Sigmoid colon (tissue), 7 donors: ENCODE measurements around the gene ANXA2. TPM values are rescaled to one million over a fixed set of nuclear protein-coding genes. Genes with fewer than 3 reads are reported as not detected.
A peak's percentile ranks its signal among the peaks of the same experiment; 100 is the strongest.

Experiments
- DNase-seq: peaks from one replicate; pipeline ENCODE4 v3.0.0-alpha.2; 2019
- H3K27ac ChIP-seq, 4 donors: fragments of 200-600 bp; sonication (generic); one replicate each; pipeline ENCODE4 v1.5.1; 2016 to 2019; ENCODE audit warnings: mild to moderate bottlenecking in 1 of 4
- H3K27me3 ChIP-seq, 3 donors: fragments of 200-600 bp; sonication (generic); one replicate each; pipeline ENCODE4 v1.5.1; 2019; ENCODE audit warnings: mild to moderate bottlenecking in 1 of 3
- H3K36me3 ChIP-seq, 4 donors: fragments of 200-600 bp; sonication (generic); one replicate each; pipeline ENCODE4 v1.5.1; 2016 to 2019
- H3K4me1 ChIP-seq, 4 donors: fragments of 200-600 bp; sonication (generic); one replicate each; pipeline ENCODE4 v1.5.1; 2017 to 2019
- H3K4me3 ChIP-seq, 4 donors: fragments of 200-600 bp; sonication (generic); one replicate each; pipeline ENCODE4 v1.5.1; 2017 to 2019; ENCODE audit warnings: mild to moderate bottlenecking in 2 of 4, moderate library complexity in 1 of 4
- H3K9me3 ChIP-seq, 4 donors: fragments of 200-600 bp in 3 of 4; sonication (generic) in 3 of 4; one replicate each; pipeline versions ENCODE4 v1.5.1 to v1.6.1; 2013 to 2019
- EP300 ChIP-seq, 4 donors: sonication (generic); formaldehyde crosslinking; IDR thresholded peaks; one replicate each; pipeline ENCODE4 v1.6.1; 2017; ENCODE audit warnings: antibody characterized with exemption in 4 of 4
- POLR2A ChIP-seq, 2 donors: fragments of 450-650 bp; IDR thresholded peaks; one replicate each; pipeline ENCODE4 v1.6.1; 2016; ENCODE audit warnings: antibody characterized with exemption in 2 of 2, mild to moderate bottlenecking in 2 of 2, moderate library complexity in 2 of 2
- POLR2AphosphoS5 ChIP-seq, 4 donors: sonication (generic); formaldehyde crosslinking; IDR thresholded peaks; one replicate each; pipeline ENCODE4 v1.6.1; 2017; ENCODE audit warnings: antibody characterized with exemption in 4 of 4
- WGBS, 2 donors: extraction: QIAGEN DNeasy Blood & Tissue Kit; methylation state at CpG; one replicate each; pipeline ENCODE4 v1.1.7; 2013; 5-methylcytosine and 5-hydroxymethylcytosine counted together
- intact Hi-C: fragments of 100-400 bp; cut with DNase I; formaldehyde crosslinking; loops from one replicate; pipeline ENCODE4 v1.15.1; 2023
- polyA plus RNA-seq, 3 donors: library from polyadenylated mRNA; stranded (reverse); fragments of 200-250 nt; gene quantifications; one replicate each; pipeline ENCODE4 v1.2.3, GENCODE V29; 2013
- total RNA-seq, 4 donors: library from RNA; depleted of rRNA; stranded (reverse); fragments of >200 nt; gene quantifications; one replicate each; pipeline ENCODE4 v1.1.0, GENCODE V29; 2016
- TF ChIP-seq, protein P1 (sequence below), 4 experiments: fragments of 450-650 bp in 3 of 4; fragments of 200-600 bp in 1 of 4; IDR thresholded peaks; one replicate each; pipeline ENCODE4 v1.5.1; 2016 to 2019; ENCODE audit warnings: antibody characterized with exemption in 4 of 4, mild to moderate bottlenecking in 3 of 4, moderate library complexity in 2 of 4
- donor health status: healthy with polysubstance abuse.
- donor health status: Bipolar disorder and iron deficiency.
- donor health status: healthy.

Gene ANXA2
- total and polyA plus RNA-seq, 7 donors = 157 to 3,307 (median 366) TPM

DNA sequence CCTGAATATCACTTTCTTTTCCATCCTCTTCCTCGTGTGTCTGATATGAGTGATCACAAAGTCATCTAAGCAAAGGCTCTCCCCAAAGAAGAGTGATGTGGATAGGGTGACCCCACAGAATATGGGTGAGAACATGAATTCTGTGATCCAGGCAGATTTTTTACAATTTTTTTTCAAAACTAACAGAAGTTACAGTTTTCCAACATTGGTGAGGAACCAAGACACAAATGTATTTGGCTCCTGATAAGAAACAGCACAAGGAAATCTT, 27.0 kb downstream of the ANXA2 start:
- Histone ChIP-seq H3K27me3 (no peaks in the 10 kb centered on the region), H3K4me3 (no peak overlapping the region), H3K9me3 (no peaks in the 10 kb centered on the region), H3K27ac (peak overlapping the region; percentile 67 to 84 (median 73)), H3K4me1 (peaks cover 0 to 60% (median 56%) of the 10 kb centered on the region in 4 donors), H3K36me3 (no peaks in the 10 kb centered on the region)
- intact Hi-C loops = loop anchor here (2.0 kb wide), 1 partner anchor 20 kb away; no protein-coding TSS in a partner anchor
- WGBS, 2 donors = 19 to 57% methylated on average over 1 of the region's 1 CpG
- no peak for DNase-seq
- TF ChIP-seq EP300 (IDR thresholded peaks at IDR 0.05) = no peak
- TF ChIP-seq, protein P1, sequence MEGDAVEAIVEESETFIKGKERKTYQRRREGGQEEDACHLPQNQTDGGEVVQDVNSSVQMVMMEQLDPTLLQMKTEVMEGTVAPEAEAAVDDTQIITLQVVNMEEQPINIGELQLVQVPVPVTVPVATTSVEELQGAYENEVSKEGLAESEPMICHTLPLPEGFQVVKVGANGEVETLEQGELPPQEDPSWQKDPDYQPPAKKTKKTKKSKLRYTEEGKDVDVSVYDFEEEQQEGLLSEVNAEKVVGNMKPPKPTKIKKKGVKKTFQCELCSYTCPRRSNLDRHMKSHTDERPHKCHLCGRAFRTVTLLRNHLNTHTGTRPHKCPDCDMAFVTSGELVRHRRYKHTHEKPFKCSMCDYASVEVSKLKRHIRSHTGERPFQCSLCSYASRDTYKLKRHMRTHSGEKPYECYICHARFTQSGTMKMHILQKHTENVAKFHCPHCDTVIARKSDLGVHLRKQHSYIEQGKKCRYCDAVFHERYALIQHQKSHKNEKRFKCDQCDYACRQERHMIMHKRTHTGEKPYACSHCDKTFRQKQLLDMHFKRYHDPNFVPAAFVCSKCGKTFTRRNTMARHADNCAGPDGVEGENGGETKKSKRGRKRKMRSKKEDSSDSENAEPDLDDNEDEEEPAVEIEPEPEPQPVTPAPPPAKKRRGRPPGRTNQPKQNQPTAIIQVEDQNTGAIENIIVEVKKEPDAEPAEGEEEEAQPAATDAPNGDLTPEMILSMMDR (IDR thresholded peaks at IDR 0.05) = no peak
- no peak for TF ChIP-seq POLR2AphosphoS5 (IDR thresholded peaks at IDR 0.05)
- TF ChIP-seq POLR2A (IDR thresholded peaks at IDR 0.05) = no peak

DNA sequence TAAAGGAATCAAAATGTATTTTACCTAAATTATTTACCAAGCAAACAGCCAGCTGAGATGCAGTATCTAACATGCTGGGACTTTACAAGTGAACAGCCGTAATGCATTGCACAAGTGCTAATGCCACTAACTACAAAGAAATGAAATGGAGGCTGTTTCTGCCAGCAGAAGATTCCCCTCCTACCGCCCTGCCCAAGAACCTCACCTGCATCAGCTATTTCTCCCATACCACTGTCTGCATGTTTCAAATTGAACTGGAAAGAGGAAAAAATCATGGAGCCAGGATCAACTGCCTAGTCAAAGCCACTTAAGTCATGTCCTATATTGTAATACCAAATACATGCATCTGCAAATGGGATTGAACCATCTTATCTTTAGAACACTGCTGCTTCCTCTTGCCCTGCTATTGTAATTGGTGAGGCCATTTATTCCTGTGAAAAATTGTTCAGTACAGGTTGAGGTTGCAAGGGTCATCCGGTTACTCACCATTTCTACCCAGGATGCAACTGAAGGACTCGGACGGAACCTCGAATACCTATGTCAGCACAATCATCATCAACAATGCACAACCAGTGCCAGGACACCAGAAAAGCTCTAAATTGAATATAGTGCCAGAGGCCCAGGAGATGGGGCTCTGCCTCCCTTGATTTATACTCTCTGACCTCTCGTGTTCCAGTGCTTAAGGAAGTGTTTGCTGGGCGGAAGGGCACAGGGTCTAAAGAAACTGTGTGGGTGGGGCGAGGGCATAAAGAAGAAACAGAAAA, 27.5 kb downstream of the ANXA2 start:
- no peak for DNase-seq
- Histone ChIP-seq H3K36me3 (no peaks in the 10 kb centered on the region), H3K4me3 (no peak overlapping the region), H3K27me3 (no peaks in the 10 kb centered on the region), H3K4me1 (peaks cover 0 to 57% (median 51%) of the 10 kb centered on the region in 4 donors), H3K27ac (peak overlapping the region; percentile 67 to 84 (median 73)), H3K9me3 (no peaks in the 10 kb centered on the region)
- 65 to 75% methylated on average over 9 of the region's 9 CpGs for whole genome bisulfite sequencing, 2 donors
- intact Hi-C loops = loop anchor here (2.0 kb wide), 1 partner anchor 21 kb away; no protein-coding TSS in a partner anchor
- TF ChIP-seq POLR2AphosphoS5 (IDR thresholded peaks at IDR 0.05) (peak in 2 of 4 donors; percentile 41 to 47), POLR2A (IDR thresholded peaks at IDR 0.05) (no peak), EP300 (IDR thresholded peaks at IDR 0.05) (no peak)
- TF ChIP-seq, protein P1 (IDR thresholded peaks at IDR 0.05) = no peak

DNA sequence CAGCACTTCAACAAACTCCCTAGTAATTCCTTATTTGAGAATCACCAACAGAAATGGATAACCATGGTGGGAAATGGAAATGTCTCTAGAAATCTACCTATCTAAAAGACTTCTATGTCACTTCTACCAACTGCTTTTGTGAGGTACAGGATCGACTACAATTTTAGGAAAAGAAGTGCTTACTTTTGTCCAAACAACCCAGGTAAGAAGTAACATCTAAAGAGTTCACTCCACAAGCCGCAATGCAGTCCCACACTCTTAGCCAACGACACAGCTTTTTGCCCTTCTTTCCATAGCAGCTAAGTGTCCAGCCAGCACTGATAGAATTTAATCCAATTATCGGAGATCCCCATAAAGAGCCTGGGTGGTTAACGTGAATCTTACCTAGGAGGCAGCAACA, 28.1 kb downstream of the ANXA2 start:
- Histone ChIP-seq H3K27me3 (no peaks in the 10 kb centered on the region), H3K4me1 (peaks cover 0 to 51% (median 45%) of the 10 kb centered on the region in 4 donors), H3K27ac (peak overlapping the region in 3 of 4 donors; percentile 16 to 84 (median 78)), H3K36me3 (no peaks in the 10 kb centered on the region), H3K4me3 (no peak overlapping the region), H3K9me3 (no peaks in the 10 kb centered on the region)
- intact Hi-C loops = loop anchor here (2.0 kb wide), 1 partner anchor 21 kb away; no protein-coding TSS in a partner anchor
- TF ChIP-seq, protein P1 (IDR thresholded peaks at IDR 0.05) = no peak
- TF ChIP-seq POLR2A (IDR thresholded peaks at IDR 0.05) (no peak), POLR2AphosphoS5 (IDR thresholded peaks at IDR 0.05) (no peak), EP300 (IDR thresholded peaks at IDR 0.05) (no peak)
- DNase-seq = no peak
- 88 to 94% methylated on average over 5 of the region's 5 CpGs for WGBS, 2 donors

DNA sequence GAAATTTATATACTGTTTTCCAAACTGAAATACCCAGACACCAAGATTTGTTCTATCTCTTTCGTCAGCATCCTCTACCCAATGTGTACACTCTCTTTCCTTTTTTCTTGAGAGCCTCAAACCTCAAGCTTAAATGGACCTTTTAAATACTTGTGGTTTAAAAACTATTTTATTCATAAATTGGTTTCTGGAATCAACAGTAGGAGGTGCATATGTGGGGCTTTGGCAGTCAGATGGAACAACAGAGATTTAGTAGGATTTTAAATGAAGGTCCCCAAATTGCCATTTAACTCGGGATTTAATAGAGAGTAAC, 33.2 kb downstream of the ANXA2 start:
- H3K4me1 ChIP-seq = peaks cover 0 to 30% (median 28%) of the 10 kb centered on the region in 4 donors
- H3K27me3 ChIP-seq = no peaks in the 10 kb centered on the region
- DNase-seq = no peak
- intact Hi-C loops = no loop called here
- WGBS, 2 donors = 92 to 93% methylated on average over 2 of the region's 2 CpGs
- TF ChIP-seq POLR2AphosphoS5 (IDR thresholded peaks at IDR 0.05) = no peak
- no peak for TF ChIP-seq POLR2A (IDR thresholded peaks at IDR 0.05)
- TF ChIP-seq, protein P1 (IDR thresholded peaks at IDR 0.05) = no peak
- TF ChIP-seq EP300 (IDR thresholded peaks at IDR 0.05) = no peak
- peaks cover 0 to 3% (median 1%) of the 10 kb centered on the region in 4 donors for H3K36me3 ChIP-seq
- no peak overlapping the region for H3K4me3 ChIP-seq
- H3K9me3 ChIP-seq = no peaks in the 10 kb centered on the region
- peak overlapping the region in 1 of 4 donors; percentile 62 for H3K27ac ChIP-seq
